Dermis microvascular lymphatic vessel endothelial cell (primary cell): ENCODE data around the gene BCO2. TPM values are rescaled to one million over a fixed set of nuclear protein-coding genes. Genes with fewer than 3 reads are reported as not detected.
A peak's percentile ranks its signal among the peaks of the same experiment; 100 is the strongest.

Source experiments
- DNase-seq, 2 donors: peaks; one replicate each; pipeline versions ENCODE4 v3.0.0 to v3.0.0-alpha.2; 2010; ENCODE audit warnings: low read depth in 2 of 2
- total RNA-seq: library from RNA; depleted of rRNA; stranded (reverse); fragments of >200 nt; gene quantifications from 2 replicates; pipeline ENCODE4 v1.2.1, GENCODE V29; 2014

Gene BCO2
- total RNA-seq, 1 donor from 2014 or later = 0.13 TPM

DNA sequence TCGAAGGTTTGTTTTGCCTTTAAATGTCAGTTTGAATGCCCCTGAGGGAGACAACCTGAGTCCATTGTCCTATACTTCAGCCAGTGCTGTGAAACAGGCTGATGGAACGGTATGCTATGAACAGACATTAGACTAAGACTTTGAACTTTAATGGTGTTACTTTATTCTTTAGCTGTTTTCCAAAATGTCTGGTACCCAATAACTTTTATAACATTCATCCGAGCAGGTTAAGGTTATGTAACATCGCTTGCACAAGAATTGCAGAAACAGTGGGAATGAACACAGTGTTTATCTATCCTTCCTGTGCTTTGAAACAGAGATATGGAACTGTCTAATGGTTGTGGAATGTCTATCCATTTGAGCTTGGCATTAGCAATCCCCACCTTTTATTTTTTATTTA is 38.4 kb downstream of the BCO2 start:
- no peak for DNase-seq

DNA sequence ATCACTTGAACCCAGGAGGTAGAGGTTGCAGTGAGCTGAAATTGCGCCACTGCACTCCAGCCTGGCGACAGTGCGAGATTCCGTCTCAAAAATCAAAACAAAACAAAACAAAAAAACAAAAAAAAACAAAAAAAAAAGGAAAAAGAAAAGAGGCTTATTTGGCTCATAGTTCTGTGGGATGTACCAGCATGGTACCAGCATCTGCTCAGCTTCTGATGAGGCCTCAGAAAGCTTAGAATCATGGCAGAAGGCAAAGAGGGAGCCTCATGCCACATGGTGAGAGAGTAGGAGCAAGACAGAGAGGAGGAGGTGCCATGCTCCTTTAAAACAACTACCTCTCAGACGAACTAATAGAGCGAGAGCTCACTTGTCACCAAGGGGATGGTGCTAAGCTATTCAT is 40.3 kb downstream of the BCO2 start:
- no peak for DNase-seq

DNA sequence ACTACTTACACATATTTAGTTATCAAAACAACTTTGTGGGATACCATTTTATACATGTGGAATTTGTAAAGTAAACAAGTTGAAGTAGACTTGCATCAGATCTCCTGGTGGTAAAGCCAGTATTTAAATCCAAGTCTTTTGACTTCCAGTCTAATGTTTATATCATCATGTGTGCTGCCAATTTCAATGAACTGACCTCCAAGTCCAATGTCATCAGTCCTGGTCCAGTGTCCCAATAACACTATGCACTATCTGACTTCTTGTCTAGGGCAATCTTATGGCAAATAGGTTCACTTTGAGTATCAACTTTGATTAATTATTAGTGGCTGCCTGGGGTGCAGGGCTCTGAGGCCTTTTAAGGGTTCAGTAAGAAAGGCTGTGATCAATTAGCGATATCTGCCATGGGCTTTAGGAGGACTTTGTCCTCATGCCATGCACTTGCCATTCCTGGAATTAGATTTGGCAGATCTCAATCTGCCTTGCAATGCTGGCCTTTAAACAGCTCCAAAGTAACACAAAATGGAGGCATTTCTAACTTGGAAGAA is 41.3 kb downstream of the BCO2 start:
- DNase-seq = no peak

DNA sequence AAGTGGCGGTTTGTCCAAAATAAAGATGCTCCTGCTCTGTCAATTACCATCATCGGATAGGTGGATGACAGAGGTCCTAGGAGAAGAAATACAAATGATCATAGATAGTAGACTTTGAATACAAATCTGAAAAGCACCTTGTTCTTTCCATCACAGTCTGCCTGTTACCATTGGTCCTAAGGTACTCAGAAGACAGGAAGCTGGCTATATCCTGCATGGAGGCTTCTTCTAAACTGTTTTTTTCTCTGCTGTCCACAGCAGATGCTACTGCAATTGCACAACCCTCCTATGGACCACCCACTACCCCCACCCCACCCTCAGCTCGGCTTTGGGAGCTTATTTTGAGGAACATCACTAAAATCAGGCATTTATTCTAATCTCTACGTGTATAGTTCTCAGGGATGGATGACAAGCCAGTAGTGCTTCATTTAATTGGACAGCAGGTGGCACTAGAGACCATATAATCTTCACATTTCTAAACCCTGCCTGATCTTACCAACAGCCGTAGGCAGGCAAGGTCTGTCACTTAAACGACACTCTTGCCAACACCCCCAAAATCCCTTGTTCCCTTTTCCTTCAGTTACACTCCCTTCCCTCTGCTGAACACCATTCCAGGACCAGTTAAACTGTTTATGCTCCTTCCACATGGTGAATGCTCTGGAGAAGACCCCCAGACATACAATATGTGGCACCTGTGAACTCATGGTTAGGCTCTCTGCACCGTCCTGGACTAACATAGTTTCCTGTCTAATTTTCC is 44.3 kb downstream of the BCO2 start:
- peak; percentile 75 to 85 for DNase-seq

DNA sequence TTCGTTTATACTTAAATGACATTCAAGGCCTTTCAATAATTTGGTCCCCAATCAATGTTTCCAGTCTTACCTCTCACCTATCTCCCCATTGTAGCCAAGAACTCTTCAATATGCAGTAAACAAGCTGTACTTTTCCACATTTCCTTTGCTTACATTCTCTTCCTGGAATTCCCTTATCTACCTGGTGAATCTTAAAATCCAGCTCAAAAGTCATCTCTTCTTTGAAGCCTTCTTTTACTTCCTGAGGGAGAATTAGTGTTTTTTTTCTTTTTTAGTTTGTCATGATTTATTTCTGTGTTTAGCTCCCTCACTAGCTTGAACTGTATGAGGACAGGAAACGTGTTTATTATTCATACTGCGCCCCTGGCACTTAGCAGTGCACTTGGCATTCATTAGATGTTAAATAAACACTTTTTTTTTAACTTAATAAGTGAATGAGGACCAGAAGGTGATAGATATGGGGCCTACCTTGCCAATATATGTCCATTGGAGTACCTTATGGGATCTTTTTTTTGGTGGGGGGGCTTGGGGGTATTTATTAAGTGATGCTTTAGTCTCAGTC is 46.0 kb downstream of the BCO2 start:
- DNase-seq = peak; percentile 45 to 74

DNA sequence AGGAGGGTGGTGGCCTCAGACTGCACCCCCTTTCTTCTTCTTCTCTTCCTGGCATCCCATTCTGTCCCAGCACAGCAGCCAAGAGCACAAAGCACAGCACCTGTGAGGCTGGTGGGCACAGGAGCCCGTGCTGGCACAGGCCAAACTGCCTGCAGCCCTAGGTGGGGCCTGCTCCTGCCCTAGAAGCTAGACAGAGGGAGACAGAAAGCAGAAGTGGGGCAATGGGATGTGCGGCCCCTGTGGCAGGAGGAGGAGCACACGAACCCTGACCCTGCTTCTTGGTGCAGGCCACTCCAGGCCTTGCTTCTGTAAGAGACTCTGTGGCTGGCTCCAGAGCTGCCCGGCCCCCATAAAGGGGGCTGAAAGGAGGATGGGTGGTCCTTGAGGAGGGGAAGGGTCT is 47.0 kb downstream of the BCO2 start:
- DNase-seq = no peak

DNA sequence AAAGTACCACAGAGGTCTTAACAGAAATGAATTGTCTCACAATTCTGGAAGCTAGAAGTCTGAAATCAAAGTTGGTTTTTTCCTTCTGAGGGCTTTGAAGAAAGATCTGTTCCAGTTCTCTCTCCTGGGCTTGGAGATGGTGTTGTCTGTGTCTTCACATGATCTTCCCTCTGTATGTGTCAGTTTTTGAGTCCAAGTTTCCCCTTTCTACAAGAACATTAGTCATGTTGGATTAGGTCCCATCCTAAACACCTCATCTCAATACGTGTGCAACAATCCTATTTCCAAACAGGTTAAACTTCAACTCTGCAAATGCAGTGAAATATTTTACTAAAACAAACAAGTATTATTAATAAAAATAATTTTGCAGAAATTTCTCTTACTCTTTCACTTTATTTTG is 47.8 kb downstream of the BCO2 start:
- DNase-seq = no peak

DNA sequence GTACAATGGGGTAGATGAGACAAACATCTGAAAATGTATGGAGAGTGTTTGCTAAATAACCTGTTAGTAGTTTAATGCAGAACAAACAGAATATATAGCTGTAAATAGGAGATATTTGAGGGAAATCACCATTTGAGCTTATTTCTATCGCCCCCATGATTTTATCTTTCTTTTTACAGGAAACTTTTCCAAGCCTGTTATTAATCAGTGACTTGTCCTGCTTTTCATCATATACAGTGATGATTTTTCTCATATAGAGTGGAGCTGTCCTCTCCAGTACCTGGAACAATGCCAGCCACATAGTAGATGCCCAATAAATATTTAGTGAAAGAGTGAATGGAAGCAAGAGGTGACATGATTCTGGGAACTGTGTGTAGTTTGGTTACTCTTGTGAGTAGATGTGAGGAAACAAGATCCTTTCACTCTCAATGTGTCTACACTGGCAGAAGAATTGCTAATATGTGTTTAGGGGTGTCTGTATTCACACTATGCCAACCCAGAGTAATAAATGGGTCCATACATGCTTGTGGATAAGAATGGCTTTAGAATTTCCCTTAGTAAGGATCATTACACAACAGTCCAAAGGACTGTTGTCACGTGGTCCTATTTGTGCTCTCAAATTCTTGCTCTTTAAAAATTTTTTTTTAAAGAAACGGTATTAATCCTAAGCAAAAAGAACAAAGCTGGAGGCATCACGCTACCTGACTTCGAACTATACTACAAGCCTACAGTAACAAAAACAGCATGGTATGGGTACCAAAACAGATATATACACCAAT is 48.6 kb downstream of the BCO2 start:
- no peak for DNase-seq

DNA sequence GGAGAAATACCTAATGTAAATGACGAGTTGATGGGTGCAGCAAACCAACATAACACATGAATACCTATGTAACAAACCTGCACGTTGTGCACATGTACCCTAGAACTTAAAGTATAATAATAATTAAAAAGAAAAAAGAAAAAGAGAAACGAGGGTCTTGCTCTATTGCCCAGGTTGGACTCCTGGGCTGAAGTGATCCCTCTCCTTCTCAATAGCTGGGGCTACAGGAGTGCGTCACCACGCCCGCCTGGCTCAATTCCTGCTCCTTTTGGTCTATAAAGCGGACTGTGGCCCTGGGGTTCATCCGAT is 50.4 kb downstream of the BCO2 start:
- peak; percentile 31 to 76 for DNase-seq

DNA sequence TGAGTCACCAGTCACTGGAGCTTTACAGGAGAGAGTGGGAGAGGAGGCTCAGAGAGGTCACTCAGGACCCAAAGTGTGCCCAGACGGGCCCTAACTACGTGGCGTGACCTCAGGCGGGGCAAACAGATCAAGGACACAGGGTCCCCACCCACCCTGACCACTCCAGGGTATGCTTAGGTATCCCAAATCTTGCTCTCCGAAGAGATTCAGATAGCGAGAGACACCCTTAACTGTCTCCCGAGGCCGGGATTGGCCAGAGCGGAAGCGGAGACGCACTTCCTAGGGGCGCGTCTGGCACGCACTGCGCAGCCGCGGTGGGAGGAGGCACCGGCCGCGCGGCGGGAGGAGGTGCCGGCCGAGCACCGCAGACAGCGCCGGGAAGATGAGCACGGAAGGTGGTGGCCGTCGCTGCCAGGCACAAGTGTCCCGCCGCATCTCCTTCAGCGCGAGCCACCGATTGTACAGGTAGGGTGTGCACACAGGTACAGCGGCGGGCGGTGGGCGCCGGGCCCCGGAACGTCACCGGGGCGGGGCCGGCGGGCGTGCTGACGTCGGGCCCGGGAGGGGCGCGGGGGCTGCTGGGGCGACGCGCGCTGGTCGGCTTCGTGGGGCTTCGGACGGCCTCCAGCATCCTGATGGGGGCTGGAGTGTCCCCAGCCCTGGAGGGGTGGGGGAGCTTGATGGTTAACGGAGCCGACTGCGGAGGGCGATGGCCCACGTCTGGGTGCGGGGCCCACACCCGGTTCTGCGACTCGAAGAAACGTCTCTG is 50.9 kb downstream of the BCO2 start, which contains the start of gene PTS:
Gene PTS, plus strand, starts transcription at position 367 of the 769 bp plus-strand sequence. Its CDS starts 16 bp downstream, at position 383.
- DNase-seq = peak; percentile 63 to 86

DNA sequence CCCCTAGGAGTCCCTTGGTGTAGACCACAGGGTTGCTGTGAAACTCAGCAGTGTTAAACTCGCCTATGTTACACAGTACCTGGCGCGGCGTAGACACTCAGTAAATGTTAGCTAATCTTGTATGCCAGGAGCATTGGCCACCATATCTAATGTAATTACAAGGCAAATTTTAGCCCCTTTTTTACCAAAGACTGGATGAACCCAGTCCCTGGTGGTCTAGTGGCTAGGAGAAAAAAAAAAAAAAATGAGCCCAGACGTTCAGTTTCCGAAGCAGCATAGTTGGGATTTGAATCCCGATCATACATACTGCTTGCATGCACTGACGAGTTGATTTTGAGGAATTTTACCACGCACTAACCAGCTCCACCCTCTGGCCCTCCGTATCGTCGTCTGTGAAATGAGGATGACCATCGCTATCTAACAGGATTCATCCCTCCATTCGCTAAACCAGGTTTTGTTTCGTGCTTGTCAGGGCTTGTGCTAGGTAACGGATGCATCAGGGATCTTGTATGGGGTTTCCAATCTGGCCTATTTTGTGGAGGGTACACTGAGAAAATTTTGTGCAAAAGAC is 51.6 kb downstream of the BCO2 start:
- peak; percentile 20 to 36 for DNase-seq

DNA sequence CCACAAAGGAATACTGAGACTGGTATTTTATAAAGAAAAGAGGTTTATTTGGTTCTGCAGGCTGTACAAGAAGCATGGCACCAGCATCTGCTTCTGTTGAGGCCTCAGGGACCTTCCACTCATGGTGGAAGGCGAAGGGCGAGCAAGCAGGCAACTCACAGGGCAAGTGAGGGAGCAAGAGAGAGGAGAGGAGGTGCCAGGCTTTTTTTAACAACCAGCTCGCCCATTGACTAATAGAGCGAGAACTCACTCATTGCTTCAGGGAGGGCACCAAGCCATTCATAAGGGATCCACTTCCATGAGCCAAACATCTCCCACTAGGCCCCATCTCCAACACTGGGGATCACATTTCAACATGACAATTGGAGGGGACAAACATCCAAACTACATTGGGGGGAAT is 52.2 kb downstream of the BCO2 start:
- no peak for DNase-seq

DNA sequence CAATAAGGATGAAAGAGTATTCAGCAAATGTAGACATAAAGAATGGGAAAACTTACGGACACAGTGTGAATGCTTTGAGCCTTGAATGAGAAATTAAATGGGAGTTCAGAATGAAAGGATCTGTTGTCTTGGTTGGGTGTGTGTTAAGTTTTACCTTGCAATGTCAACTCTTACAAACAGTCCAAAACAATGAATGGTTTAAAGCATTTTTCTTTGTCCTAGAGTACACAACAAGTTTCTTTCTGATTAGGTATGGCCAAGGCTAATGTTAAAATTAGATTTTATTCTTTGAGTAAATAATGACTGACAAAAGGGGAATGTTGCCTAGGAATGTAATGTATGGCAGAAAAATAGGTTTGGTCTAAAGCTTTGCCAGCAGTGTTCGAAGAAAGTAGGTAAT is 53.4 kb downstream of the BCO2 start:
- DNase-seq = no peak

DNA sequence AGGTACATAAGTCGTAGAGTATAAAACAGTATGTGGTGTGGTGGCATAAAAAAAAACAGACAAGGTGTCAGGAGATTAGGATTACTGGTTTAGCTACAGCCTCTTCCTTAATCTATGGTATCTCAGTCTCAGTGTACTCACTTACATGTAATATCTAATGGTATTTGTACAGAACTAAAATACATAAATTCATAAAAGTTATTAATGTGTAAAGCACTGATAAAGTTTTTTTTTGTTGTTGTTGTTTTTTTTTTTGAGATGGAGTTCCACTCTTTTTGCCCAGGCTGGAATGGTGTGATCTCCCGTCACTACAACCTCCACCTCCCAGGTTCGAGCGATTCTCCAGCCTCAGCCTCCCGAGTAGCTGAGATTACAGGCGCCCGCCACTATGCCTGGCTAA is 53.8 kb downstream of the BCO2 start:
- DNase-seq = no peak

DNA sequence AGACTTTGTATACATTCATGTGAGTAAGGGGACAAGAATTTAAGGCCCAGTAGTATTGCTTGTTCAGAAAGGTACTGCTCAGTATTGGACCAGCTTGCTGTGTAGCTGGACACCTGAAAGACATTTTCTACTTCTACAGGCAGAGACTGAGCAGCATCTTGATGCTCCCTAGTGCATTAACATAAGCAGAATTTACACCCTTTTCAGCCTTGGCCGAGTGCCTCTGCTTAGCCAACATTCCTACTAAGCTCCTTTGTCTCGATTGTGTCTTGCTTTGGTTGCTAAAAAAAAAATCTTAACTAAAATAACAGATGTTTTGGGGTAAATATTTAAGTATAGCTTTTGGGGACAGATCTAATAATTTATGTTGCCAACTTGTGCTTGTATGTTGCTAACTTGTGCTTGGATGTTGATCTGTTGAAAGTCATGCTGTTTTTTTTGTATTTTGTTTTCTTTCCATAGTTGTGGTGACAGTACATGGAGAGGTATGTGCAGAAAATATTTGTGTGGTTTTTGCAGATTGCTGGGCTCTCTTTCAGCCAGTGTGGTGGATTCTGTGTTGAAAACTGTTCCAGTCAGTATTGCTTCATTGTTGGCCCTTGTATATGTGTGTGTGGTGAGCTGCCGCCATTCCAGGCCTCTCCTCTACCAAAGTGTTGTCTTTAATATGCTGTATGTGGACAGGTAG is 54.6 kb downstream of the BCO2 start:
- DNase-seq = no peak

DNA sequence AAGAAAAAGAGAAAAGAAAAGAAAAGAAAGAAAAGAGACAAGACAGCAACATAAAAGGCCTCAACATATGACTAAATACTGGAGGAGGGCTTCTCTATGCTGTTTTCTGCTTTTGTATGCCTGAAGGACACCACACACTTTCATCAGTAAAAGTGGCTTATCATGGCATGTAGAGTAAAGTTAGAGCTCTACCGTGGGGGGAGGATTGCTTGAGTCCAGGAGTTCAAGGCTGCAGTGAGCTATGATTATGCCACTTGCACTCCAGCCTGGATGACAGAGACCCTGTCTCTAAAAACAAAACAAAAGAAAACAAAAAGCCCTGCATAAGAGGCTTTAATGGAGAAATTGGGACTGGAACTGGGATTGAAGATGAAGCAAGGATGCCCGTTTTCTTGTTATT is 56.6 kb downstream of the BCO2 start:
- DNase-seq = no peak

DNA sequence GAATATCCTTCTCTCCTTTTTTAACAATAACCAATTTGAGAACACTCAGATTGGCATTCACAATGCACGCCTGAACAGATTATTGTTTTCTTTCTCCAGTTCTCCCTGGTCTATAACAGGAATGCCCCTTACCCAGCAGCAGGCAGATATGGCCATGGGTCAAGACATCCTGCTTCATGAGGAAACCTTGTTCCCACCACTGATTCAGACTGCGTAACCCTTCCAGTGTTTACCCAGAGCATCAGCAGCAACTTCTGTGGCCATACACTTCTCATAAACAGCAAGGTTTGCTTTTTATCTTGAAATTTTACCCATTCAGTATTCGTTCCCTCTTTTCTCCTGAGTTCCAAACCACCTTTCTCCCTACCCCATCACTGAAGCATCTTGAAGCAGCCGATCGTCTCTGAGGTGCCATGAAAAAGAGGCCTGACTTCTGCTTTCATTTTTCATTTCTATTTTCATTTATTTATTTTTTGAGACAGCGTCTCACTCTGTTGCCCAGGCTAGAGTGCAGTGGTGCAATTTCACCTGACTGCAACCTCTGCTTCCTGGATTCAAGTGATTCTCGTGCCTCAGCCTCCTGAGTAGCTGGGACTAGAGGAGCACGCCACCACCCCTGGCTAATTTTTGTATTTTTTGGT is 60.6 kb downstream of the BCO2 start:
- DNase-seq = no peak

DNA sequence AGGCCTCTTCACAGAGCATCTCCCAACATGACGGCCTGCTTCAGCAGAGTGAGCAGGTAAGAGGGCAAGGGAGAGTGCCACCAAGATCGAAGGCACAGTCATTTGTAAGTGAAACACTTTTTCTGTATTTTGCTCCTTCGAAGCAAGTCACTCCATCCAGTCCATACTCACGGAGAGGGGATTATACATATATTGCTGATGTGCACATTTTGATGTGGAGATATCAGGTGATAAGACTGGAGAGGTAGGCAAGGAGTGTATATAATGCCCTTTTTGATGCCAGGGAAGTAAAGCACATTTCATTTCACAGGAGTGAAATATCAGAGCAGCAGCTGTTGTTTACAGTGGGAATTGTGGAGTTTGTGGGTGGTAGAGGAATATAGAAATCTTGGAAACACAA is 62.1 kb downstream of the BCO2 start:
- DNase-seq = no peak

DNA sequence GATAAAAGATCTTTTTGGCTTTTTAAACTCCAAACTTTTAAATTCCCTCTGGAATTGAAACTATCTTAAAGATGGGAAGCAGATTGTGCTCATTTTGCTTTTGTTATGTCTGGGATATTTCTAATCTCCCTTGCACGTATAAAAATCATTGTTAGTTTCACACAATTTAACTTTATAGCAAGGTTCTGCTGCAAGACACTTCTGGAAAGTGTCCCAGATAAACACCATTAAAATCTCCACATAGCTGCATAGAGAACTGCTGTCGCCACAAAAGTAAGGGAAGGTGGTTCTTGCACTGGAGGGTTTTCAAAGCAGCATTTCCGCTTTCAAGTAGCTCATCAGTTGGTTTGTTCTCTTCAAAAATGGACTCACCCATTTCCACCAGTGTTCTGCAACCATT is 62.7 kb downstream of the BCO2 start:
- DNase-seq = no peak

DNA sequence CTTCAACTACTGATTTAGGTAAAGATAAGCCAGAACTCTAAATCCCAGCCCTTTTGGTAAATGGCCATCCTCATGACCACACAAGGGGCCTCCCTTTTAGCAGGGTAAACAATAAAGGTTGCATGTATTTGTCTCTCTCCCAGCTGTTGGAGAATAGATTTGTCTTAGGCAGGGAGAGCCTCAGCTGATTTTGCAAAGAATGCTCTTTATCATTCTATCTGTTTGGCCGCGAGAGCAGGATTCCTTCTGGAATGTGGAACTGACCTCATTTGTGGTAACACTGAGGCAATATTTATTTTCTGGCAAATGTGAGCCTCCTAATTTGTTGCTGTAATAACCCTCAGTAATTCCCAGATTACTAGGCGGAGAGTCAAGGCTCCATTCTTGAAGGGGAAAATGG is 66.2 kb downstream of the BCO2 start:
- DNase-seq = no peak
